Loucy (cell line): Measurements from ENCODE around the gene S1PR3.

Source experiments
- EZH2phosphoT487 ChIP-seq: fragments of 200-600 bp; IDR thresholded peaks from 2 replicates; pipeline ENCODE4 v1.6.1; 2018; ENCODE audit warnings: antibody characterized with exemption, mild to moderate bottlenecking, moderate library complexity, borderline replicate concordance
- TF ChIP-seq, protein P1 (sequence below): fragments of 200-600 bp; sonication (generic); conservative IDR thresholded peaks from 2 replicates; pipeline ENCODE4 v1.5.1; 2014; ENCODE audit warnings: mild to moderate bottlenecking, antibody characterized with exemption, low read length

GRCh38 chr9:88950341-88951154 is 40.7 kb upstream of the S1PR3 start:
- TF ChIP-seq, protein P1, sequence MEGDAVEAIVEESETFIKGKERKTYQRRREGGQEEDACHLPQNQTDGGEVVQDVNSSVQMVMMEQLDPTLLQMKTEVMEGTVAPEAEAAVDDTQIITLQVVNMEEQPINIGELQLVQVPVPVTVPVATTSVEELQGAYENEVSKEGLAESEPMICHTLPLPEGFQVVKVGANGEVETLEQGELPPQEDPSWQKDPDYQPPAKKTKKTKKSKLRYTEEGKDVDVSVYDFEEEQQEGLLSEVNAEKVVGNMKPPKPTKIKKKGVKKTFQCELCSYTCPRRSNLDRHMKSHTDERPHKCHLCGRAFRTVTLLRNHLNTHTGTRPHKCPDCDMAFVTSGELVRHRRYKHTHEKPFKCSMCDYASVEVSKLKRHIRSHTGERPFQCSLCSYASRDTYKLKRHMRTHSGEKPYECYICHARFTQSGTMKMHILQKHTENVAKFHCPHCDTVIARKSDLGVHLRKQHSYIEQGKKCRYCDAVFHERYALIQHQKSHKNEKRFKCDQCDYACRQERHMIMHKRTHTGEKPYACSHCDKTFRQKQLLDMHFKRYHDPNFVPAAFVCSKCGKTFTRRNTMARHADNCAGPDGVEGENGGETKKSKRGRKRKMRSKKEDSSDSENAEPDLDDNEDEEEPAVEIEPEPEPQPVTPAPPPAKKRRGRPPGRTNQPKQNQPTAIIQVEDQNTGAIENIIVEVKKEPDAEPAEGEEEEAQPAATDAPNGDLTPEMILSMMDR, result no peak
- TF ChIP-seq EZH2phosphoT487, result no peak
